NOMO-1 (cell line): ENCODE data around the gene CUL4B.
A peak's percentile ranks its signal among the peaks of the same experiment; 100 is the strongest.
"Not testable (repeated sequence)": the region's sequence is repeated elsewhere in the genome, so short reads cannot be mapped to it uniquely, and the experiment has no call there.

ENCODE experiments used
- DNase-seq, 2 experiments: peaks; one replicate each; lab custom pipeline; 2025; ENCODE audit not compliant: unreplicated experiment in 2 of 2; lab: John Stamatoyannopoulos, UW

The CUL4B gene

GRCh38 chrX:120560842-120561633, at the start of gene CUL4B:
TSS of gene CUL4B (minus strand) at chrX:120560962. CDS start at chrX:120560638, 324 bp downstream.
- DNase-seq: peak; percentile 67 to 86

GRCh38 chrX:120604361-120604782, 43.6 kb upstream of the CUL4B start:
- DNase-seq: peak; percentile 18 to 26

DNA sequence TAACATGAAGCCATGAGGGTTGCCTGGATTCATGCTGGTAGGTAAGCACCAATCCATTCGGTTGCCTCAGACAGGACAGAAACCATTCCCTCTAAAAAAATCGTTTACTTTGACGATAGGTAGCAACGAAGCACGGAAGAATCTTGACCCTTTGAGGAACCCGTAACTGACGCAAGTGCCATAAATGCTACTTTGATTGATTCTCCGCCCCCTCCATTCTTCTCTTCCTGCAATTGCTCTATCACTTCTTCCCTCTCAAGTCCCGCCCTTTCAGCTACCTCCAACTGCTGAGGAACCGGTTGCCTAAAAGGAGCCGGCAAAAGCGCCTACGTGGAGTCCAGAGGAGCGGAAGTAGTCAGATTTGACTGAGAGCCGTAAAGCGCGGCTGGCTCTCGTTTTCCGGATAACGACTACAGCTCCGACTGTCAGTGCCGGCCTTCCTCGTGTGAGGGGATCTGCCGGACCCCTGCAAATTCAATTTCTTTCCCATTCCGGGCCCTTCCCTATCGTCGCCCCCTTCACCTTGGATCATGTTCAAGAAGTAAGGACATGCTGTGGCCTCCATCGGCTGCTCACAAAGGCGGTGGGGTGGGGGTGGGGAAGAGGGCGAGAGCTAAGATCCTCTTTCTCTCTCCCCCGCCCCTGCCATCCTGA, 43.1 kb upstream of the CUL4B start, which contains the start of gene MCTS1:
Gene MCTS1, plus strand, starts transcription at position 395 of the 654 bp plus-strand sequence. Its CDS starts 136 bp downstream, at position 531.
- DNase-seq: peak; percentile 91 to 92

DNA sequence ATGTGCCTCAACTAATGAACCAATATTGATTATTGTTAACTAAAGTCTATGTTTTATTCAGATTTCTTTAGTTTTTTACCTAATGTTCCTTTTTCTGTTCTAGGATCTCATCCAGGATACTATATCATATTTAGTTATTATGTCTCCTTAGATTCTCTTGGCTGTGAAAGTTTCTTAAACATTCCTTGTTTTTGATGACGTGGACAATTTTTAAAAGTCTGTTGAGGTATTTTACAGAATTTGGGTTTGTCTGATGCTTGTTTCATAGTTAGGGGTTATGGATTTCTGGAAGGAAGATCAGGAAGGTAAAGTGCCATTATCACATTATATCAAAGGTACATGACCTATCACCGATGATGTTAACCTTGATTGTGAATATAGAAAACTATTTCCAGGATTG, 24.9 kb upstream of the CUL4B start:
- no peak for DNase-seq

GRCh38 chrX:120575379-120576114, 14.8 kb upstream of the CUL4B start:
- DNase-seq: no peak

DNA sequence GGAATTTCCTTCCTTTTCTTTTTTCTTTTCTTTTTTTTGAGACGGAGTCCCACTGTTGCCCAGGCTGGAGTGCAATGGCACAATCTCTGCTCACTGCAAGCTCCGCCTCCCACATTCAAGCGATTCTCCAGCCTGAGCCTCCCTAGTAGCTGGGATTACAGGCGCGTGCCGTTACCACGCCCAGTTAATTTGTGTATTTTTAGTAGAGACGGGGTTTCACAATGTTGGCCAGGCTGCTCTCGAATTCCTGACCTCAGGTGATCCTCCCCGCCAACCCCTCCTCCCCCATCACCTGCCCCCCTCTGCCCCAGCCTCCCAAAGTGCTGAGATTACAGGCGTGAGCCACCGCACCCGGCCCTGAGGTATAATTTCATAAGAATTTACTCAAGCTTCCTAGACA, 13.0 kb upstream of the CUL4B start:
- not testable (repeated sequence) for DNase-seq

- no peak for DNase-seq
Observed at GRCh38 chrX:120570011-120570600, 9.3 kb upstream of the CUL4B start.

DNA sequence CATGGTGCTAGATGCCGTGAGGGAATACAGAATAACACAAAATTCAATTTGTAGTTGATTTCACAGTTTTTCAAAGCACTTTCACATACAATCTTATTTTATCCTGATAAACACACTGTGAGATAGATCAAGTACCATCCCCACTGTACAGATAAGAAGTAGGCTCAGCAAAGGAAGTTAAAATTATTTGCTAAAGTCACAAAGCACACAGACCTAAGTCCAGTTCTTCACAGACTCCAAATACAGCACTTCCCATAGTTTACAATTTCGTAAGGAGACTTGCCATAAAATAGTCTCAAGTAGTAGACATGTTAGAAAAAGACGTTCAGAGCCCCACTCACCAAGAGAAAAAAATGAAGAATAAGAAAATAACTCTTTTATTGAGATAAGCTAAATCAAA, 7.8 kb upstream of the CUL4B start:
- DNase-seq: no peak

DNA sequence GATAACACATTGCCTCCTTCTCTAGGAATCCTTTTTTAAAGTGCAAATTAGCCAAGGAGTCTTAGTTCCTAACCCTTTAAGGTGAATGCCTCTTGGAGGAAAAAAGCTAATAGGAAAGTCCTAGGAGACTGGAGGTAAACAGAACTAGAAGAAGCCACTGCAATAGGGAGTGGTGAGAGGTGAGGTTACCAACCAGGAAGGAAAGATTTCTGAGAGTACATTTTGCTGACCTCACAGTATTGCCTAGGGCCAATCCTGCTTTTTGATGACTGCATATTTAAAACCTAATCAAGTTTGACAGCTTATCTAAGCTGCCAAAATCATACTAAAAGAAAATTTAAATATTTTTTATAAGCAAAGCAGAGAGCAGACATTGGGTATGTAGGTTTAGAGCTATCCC, 7.3 kb upstream of the CUL4B start:
- no peak for DNase-seq

- DNase-seq: no peak
Observed at GRCh38 chrX:120566817-120567216, 6.1 kb upstream of the CUL4B start.

DNA sequence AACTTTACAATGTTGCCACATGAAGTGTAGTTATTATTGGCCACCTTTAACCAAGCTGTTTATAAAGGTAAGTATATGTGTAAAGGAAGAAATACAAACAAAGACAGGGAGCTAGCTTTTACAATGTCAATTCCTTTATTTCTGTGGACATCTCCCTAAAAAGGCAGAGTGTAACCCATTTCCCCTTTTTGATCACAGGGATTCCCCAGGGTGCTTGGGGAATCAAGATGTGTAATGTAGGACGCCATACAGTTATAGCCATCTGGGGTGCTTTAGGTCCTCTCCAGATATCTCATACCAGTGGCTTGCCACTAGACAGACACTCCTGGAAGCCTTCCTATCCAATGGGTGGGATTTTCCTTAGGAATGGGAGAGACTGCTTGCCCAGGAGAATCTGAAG, 4.2 kb upstream of the CUL4B start:
- DNase-seq: no peak

DNA sequence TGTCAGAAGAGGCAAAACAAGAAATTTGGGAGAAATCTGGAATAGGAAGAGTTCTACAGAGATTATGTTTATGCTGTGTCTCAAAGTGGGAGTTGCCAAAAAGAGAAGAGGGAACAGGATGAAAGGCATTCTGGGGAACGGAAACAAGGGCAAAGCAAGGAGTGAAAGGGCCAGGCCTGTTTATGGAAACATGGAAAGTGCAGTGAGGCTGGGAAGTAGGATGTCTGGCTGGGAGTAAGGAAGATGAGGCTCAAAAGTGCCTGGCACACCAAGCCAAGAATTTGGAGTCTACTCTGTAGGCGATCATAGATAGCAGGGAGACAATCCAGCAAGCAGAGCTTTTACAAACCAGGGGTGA, 1.8 kb upstream of the CUL4B start:
- no peak for DNase-seq

GRCh38 chrX:120561634-120562568, 1.1 kb upstream of the CUL4B start:
- DNase-seq: no peak

DNA sequence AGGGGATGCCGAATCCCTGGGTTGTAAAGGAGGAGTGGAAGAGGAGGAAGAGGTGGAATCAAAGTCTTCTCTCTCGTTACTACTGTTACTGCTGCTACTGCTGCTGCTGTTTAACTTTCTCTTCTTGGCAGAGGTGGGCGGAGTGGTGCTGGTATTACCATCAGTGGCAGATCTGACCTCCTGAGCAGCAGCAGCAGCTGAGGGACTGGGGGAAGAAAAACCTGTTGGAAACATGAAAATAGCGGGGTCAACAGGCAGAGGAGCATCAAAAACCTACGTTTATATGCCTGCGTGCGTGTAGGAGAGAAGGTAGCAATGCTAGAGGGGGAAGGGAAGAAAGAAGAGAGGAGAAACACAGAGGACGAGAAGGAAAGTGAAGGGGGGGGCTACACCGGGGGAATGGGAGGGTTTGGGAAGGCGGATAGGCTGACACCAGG, 339 bp downstream of the CUL4B start:
- DNase-seq: no peak

GRCh38 chrX:120559804-120560203, 958 bp downstream of the CUL4B start:
- DNase-seq: no peak

DNA sequence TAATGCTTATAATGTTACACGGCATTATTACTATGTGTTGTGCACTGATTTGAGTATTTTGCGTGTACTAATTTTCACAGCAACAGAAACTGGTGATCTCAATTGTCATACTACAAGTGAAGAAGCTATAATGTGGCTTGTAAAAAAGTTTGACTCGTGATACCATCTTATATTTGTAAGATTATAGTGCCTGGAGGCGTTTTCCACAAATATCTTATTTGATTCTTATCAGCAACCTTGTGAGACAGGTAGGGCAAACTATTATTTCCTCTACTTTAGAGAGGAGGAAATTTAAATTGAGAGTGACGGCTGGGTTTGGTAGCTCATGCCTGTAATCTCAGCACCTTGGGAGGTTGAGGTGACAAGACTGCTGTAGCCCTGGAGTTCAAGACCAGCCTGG, 4.5 kb downstream of the CUL4B start:
- no peak for DNase-seq

GRCh38 chrX:120549483-120550452, 11.0 kb downstream of the CUL4B start:
- no peak for DNase-seq

GRCh38 chrX:120536061-120536460, 24.7 kb downstream of the CUL4B start:
- DNase-seq: peak; percentile 57 to 88
